Peyer's patch (tissue), 4 donors: Measurements from ENCODE around the gene KITLG.

Experiments used
- POLR2A ChIP-seq, 2 donors: fragments of 450-650 bp; IDR thresholded peaks; one replicate each; pipeline ENCODE4 v1.5.1; 2017; ENCODE audit warnings: antibody characterized with exemption in 2 of 2, mild to moderate bottlenecking in 2 of 2, moderate library complexity in 2 of 2
- TF ChIP-seq, protein P1 (sequence below), 6 experiments: fragments of 450-650 bp in 4 of 6; fragments of 200-600 bp in 2 of 6; sonication (generic) in 1 of 6; IDR thresholded peaks; one replicate each; pipeline ENCODE4 v1.5.1; 2017 to 2019; ENCODE audit warnings: antibody characterized with exemption in 6 of 6, mild to moderate bottlenecking in 3 of 6, moderate library complexity in 1 of 6

- TF ChIP-seq, protein P1, sequence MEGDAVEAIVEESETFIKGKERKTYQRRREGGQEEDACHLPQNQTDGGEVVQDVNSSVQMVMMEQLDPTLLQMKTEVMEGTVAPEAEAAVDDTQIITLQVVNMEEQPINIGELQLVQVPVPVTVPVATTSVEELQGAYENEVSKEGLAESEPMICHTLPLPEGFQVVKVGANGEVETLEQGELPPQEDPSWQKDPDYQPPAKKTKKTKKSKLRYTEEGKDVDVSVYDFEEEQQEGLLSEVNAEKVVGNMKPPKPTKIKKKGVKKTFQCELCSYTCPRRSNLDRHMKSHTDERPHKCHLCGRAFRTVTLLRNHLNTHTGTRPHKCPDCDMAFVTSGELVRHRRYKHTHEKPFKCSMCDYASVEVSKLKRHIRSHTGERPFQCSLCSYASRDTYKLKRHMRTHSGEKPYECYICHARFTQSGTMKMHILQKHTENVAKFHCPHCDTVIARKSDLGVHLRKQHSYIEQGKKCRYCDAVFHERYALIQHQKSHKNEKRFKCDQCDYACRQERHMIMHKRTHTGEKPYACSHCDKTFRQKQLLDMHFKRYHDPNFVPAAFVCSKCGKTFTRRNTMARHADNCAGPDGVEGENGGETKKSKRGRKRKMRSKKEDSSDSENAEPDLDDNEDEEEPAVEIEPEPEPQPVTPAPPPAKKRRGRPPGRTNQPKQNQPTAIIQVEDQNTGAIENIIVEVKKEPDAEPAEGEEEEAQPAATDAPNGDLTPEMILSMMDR (IDR thresholded peaks at IDR 0.05) = no peak
- no peak for TF ChIP-seq POLR2A (IDR thresholded peaks at IDR 0.05)
These were observed 27.6 kb downstream of the KITLG start for GRCh38 chr12:88552610-88553079.
